Measurements from ENCODE around the gene TYSND1.
"Not testable (repeated sequence)": the region's sequence is repeated elsewhere in the genome, so short reads cannot be mapped to it uniquely, and the experiment has no call there.

The TYSND1 gene

GRCh38 chr10:70132098-70133029 is 14.1 kb downstream of the TYSND1 start, which contains the start of gene AIFM2:
TSS of gene AIFM2 (minus strand) at chr10:70132825. CDS start at chr10:70124084, 8,741 bp downstream.
- peak; percentile 16 for DNase-seq

- no peak for DNase-seq
Measured at GRCh38 chr10:70131560-70131937, 15.0 kb downstream of the TYSND1 start.

GRCh38 chr10:70130878-70131559 is 15.5 kb downstream of the TYSND1 start:
- no peak for DNase-seq

- DNase-seq, result no peak
Measured at GRCh38 chr10:70126700-70127395, 19.7 kb downstream of the TYSND1 start.

GRCh38 chr10:70125918-70126552 is 20.5 kb downstream of the TYSND1 start:
- no peak for DNase-seq

- no peak for DNase-seq
Measured at GRCh38 chr10:70124918-70125317, 21.6 kb downstream of the TYSND1 start.

- DNase-seq, result no peak
Measured at GRCh38 chr10:70124415-70124814, 22.1 kb downstream of the TYSND1 start.

- DNase-seq, result no peak
Measured at GRCh38 chr10:70123817-70124216, 22.7 kb downstream of the TYSND1 start.

- DNase-seq, result not testable (repeated sequence)
Measured at GRCh38 chr10:70123166-70123565, 23.3 kb downstream of the TYSND1 start.

- DNase-seq, result no peak
Measured at GRCh38 chr10:70122742-70123141, 23.8 kb downstream of the TYSND1 start.

- DNase-seq, result no peak
Measured at GRCh38 chr10:70121281-70121949, 25.1 kb downstream of the TYSND1 start.

- no peak for DNase-seq
Measured at GRCh38 chr10:70120417-70120816, 26.1 kb downstream of the TYSND1 start.

GRCh38 chr10:70119623-70120022 is 26.9 kb downstream of the TYSND1 start:
- no peak for DNase-seq

GRCh38 chr10:70119197-70119596 is 27.3 kb downstream of the TYSND1 start:
- DNase-seq, result no peak

GRCh38 chr10:70118196-70118595 is 28.3 kb downstream of the TYSND1 start:
- DNase-seq, result no peak

- no peak for DNase-seq
Measured at GRCh38 chr10:70117646-70118045, 28.9 kb downstream of the TYSND1 start.

GRCh38 chr10:70115948-70116682 is 30.4 kb downstream of the TYSND1 start:
- peak; percentile 48 for DNase-seq

GRCh38 chr10:70114902-70115301 is 31.6 kb downstream of the TYSND1 start:
- DNase-seq, result no peak

- DNase-seq, result no peak
Measured at GRCh38 chr10:70112071-70112470, 34.4 kb downstream of the TYSND1 start.

- no peak for DNase-seq
Measured at GRCh38 chr10:70111496-70111895, 35.0 kb downstream of the TYSND1 start.

- DNase-seq, result no peak
Measured at GRCh38 chr10:70109064-70109729, 37.3 kb downstream of the TYSND1 start.

All from effector CD8-positive, alpha-beta T cell (primary cell).